Jurkat, Clone E6-1 (cell line): ENCODE data around the gene SPG7.

ENCODE experiments used
- DNase-seq: peaks from one replicate; pipeline ENCODE4 v3.0.0-alpha.2; 2011; ENCODE audit warnings: low read depth, low spot score
- H3K4me3 ChIP-seq: 2 replicates; pipeline ENCODE4 v1.5.1; 2011; ENCODE audit warnings: mild to moderate bottlenecking, low read length, control low read depth, moderate library complexity

Gene SPG7

DNA sequence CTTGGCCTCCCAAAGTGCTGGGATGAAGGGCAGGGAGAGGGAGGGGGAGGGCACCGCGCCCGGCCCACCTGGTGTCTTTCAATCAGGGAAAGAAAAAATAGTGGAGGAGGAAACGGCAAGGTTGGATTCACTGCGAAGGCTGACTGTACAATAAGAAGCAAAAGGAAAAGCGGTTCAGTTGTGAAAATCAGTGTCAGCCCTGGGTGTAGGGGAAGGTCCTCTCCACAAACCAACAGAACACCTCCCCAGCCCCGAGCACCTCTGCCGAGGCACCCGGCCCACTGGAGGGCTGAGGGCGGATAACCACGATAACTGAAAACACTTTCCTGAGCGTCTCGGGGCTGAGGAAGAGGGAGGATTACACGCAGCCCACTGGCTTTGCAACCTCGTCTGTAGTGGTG is 1.4 kb upstream of the SPG7 start:
- no peak for DNase-seq
- H3K4me3 ChIP-seq = peak overlapping the region; percentile 90

GRCh38 chr16:89507214-89507833 is 879 bp upstream of the SPG7 start:
- no peak for DNase-seq
- H3K4me3 ChIP-seq = peak overlapping the region; percentile 90

- no peak overlapping the region for H3K4me3 ChIP-seq
- DNase-seq = no peak
These were observed 2.3 kb downstream of the SPG7 start for GRCh38 chr16:89510526-89510925.

GRCh38 chr16:89511374-89511773 is 3.2 kb downstream of the SPG7 start:
- no peak for DNase-seq
- no peak overlapping the region for H3K4me3 ChIP-seq

- no peak for DNase-seq
- no peak overlapping the region for H3K4me3 ChIP-seq
These were observed 4.2 kb downstream of the SPG7 start for GRCh38 chr16:89512453-89512852.

GRCh38 chr16:89517128-89517527 is 8.9 kb downstream of the SPG7 start:
- no peak overlapping the region for H3K4me3 ChIP-seq
- no peak for DNase-seq

GRCh38 chr16:89519881-89520280 is 11.7 kb downstream of the SPG7 start:
- DNase-seq = no peak
- no peak overlapping the region for H3K4me3 ChIP-seq

GRCh38 chr16:89522287-89522686 is 14.1 kb downstream of the SPG7 start:
- H3K4me3 ChIP-seq = no peak overlapping the region
- no peak for DNase-seq

DNA sequence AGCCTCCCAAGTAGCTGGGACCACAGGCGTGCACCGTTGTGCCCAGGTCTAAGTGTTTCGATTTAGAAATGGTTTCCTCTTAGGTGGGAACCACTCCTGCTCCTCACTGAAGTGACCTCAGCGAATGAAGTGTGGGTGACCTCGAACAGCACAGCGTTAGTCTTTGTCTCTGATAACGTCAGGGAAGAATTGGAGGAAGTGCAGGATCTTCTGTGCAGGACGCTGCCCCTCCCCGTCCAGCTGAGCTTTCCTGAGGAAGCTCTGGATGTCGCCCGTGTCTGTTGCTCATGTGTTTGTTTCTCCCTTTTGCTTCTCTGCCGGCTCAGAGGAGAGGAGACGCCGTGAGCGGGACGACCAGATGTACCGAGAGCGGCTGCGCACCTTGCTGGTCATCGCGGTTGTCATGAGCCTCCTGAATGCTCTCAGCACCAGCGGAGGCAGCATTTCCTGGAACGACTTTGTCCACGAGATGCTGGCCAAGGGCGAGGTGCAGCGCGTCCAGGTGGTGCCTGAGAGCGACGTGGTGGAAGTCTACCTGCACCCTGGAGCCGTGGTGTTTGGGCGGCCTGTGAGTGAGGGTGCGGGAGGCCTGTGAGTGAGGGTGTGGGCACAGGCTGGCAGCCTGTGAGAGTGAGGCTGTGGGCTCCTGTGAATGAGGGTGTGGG is 15.6 kb downstream of the SPG7 start:
- H3K4me3 ChIP-seq = no peak overlapping the region

DNA sequence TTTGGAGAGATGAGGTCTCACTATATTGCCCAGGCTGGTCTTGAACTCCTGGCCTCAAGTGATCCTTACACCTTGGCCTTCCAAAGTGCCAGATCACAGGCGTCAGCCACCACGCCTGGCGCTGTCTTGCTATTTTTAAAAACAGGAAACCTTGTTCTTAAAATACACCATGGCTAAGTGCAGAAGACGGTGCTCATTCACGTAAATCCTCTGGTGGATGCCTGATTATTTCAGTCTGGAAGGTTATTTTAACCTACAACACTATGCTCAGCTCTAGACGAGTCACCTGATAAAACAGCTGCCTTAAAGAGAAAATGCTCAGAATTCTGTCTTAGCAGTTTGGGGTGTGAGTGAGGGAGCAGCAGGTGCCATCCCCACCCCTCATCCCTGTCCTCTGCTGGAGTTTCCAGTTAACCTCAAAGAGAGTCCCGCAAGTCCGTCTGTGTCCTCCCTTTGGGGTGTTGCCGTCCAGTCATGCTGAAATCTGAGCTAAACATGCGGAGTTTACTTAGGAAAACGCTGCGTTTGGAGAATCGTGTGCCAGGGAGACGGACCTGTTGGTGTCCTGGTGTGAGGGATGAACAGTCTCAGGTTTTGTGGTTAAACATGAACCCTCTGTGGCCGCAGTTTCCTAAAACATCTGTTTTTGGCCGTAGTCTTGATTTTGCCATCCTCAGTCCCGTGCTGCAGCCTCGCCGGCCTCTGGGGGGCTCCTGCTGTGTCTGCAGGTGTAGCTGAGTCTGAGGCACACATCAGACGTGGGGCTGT is 17.1 kb downstream of the SPG7 start:
- no peak overlapping the region for H3K4me3 ChIP-seq
- no peak for DNase-seq

More for the DNA sequence above, 15.6 kb downstream of the SPG7 start:
- no peak for DNase-seq

- no peak overlapping the region for H3K4me3 ChIP-seq
- no peak for DNase-seq
These were observed 20.9 kb downstream of the SPG7 start for GRCh38 chr16:89529097-89529496.

- no peak for DNase-seq
- no peak overlapping the region for H3K4me3 ChIP-seq
These were observed 22.5 kb downstream of the SPG7 start for GRCh38 chr16:89530401-89531381.

DNA sequence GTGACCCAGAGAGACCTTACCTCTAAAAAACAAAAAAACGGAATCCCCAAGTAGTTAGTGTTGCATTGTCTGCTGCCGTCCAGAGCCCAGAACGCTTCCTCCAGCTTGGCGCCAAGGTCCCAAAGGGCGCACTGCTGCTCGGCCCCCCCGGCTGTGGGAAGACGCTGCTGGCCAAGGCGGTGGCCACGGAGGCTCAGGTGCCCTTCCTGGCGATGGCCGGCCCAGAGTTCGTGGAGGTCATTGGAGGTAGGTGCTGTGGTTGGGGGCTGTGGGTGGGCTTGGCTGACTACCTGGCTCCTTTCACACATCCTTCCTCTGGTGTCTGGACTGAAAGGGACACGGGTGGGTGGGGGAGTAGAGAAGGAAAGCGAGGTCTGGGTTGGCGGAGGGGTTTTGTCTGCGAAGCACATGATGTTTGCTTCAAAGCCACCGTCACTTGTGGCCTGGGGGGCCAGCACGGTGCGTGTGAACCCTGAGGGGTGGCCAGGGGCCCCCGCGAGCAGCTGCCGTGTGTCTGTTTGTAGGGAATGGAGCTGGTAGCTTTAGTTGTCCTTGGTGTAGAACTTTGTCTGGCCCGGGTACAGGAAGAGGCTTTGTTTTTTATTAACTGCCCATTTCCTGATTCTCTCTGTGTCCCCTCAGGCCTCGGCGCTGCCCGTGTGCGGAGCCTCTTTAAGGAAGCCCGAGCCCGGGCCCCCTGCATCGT is 23.8 kb downstream of the SPG7 start:
- DNase-seq = no peak
- no peak overlapping the region for H3K4me3 ChIP-seq

- peak; percentile 16 for DNase-seq
- no peak overlapping the region for H3K4me3 ChIP-seq
These were observed 26.1 kb downstream of the SPG7 start for GRCh38 chr16:89534252-89534756.

GRCh38 chr16:89536371-89536770 is 28.2 kb downstream of the SPG7 start:
- no peak for DNase-seq
- no peak overlapping the region for H3K4me3 ChIP-seq

DNA sequence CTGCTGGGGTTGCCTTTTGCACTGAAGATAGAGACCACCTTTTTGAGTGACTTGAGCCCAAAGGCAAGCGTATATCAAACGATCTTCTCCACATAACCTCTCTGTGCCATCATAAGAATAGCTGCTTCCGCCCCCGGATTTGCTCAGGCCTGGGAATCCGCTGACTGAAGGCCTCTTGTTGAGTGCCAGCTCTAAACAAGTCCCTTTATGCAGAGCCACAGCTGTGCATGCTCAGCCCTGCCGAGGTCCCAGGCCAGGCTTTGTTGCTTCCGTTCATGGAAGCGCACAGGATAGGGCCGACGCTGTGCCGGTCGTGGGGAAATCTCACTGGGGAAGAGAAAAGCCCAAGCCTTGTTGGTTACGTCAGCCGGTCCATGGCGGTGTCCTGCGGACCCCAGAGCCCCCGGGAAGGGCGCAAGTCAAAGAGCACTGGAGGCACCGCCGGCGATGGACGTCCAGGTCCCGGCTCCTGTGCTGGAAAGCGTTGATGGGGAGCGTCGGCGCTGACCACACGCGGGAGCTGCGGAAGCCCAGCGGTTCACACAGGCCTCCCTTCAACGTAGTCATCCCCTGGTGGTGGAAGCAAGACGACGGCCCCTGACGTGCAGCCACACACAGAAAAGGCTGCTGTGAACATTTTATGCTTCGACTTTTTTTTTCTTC is 28.8 kb downstream of the SPG7 start:
- DNase-seq = no peak
- no peak overlapping the region for H3K4me3 ChIP-seq

- DNase-seq = no peak
- H3K4me3 ChIP-seq = no peak overlapping the region
These were observed 29.3 kb downstream of the SPG7 start for GRCh38 chr16:89537549-89537925.

- no peak for DNase-seq
These were observed 30.1 kb downstream of the SPG7 start for GRCh38 chr16:89538286-89538685.

More at GRCh38 chr16:89538286-89538685, 30.1 kb downstream of the SPG7 start:
- no peak overlapping the region for H3K4me3 ChIP-seq
